Nephron (organoid): Measurements from ENCODE around the gene PMVK.
A peak's percentile ranks its signal among the peaks of the same experiment; 100 is the strongest.

Source experiments
- H3K27ac Mint-ChIP-seq, 3 experiments: 2 replicates each; pipeline ENCODE4 v1.8.0; 2020; ENCODE audit warnings: mixed read lengths in 3 of 3, mild to moderate bottlenecking in 2 of 3, moderate library complexity in 1 of 3
- H3K27me3 Mint-ChIP-seq: 2 replicates; pipeline ENCODE4 v1.8.0; 2021; ENCODE audit warnings: low read depth, mild to moderate bottlenecking, moderate library complexity, mixed read lengths
- H3K36me3 Mint-ChIP-seq: 2 replicates; pipeline ENCODE4 v1.8.0; 2020; ENCODE audit warnings: low read depth, mixed read lengths
- H3K4me1 Mint-ChIP-seq: 2 replicates; pipeline ENCODE4 v1.8.0; 2020; ENCODE audit warnings: mixed read lengths
- H3K4me3 Mint-ChIP-seq, 3 experiments: 2 replicates each; pipeline ENCODE4 v1.8.0; 2020; ENCODE audit warnings: mild to moderate bottlenecking in 3 of 3, mixed read lengths in 3 of 3, moderate library complexity in 2 of 3
- H3K9me3 Mint-ChIP-seq: 2 replicates; pipeline ENCODE4 v1.8.0; 2020; ENCODE audit warnings: mixed read lengths
- CTCF ChIP-seq, 3 experiments: fragments of 200-600 bp; sonication (generic); IDR thresholded peaks; one replicate each; pipeline ENCODE4 v1.5.0; 2021; ENCODE audit warnings: antibody characterized with exemption in 3 of 3; ENCODE audit not compliant: unreplicated experiment in 3 of 3

The PMVK gene

GRCh38 chr1:154962156-154962749 is 25.7 kb upstream of the PMVK start:
- H3K4me1 Mint-ChIP-seq, result peaks cover 43% of the 10 kb centered on the region
- no peaks in the 10 kb centered on the region for H3K9me3 Mint-ChIP-seq
- peak overlapping the region; percentile 97 to 99 (median 98) for H3K27ac Mint-ChIP-seq
- peak overlapping the region; percentile 91 to 96 (median 93) for H3K4me3 Mint-ChIP-seq
- no peak for TF ChIP-seq CTCF (IDR thresholded peaks at IDR 0.05; ENCODE audit: unreplicated experiment in 3 of 3)
- peaks cover 39% of the 10 kb centered on the region for H3K36me3 Mint-ChIP-seq
- H3K27me3 Mint-ChIP-seq, result no peaks in the 10 kb centered on the region

GRCh38 chr1:154961207-154962155 is 25.0 kb upstream of the PMVK start, which contains the start of gene PYGO2:
Gene PYGO2, minus strand, starts transcription at chr1:154961782. Its CDS starts 206 bp downstream, at chr1:154961576.
- peaks cover 36% of the 10 kb centered on the region for H3K36me3 Mint-ChIP-seq
- H3K27me3 Mint-ChIP-seq, result no peaks in the 10 kb centered on the region
- peaks cover 51% of the 10 kb centered on the region for H3K4me1 Mint-ChIP-seq
- H3K9me3 Mint-ChIP-seq, result no peaks in the 10 kb centered on the region
- peak within 1 kb of the TSS; percentile 91 to 97 (median 96) for H3K4me3 Mint-ChIP-seq
- peak within 1 kb of the TSS; percentile 97 to 99 (median 99) for H3K27ac Mint-ChIP-seq
- TF ChIP-seq CTCF (IDR thresholded peaks at IDR 0.05; ENCODE audit: unreplicated experiment in 3 of 3), result peak; percentile 48 to 76 (median 56)

- Mint-ChIP-seq H3K4me1 (peaks cover 60% of the 10 kb centered on the region), H3K9me3 (no peaks in the 10 kb centered on the region)
Measured at GRCh38 chr1:154960446-154961136, 24.1 kb upstream of the PMVK start.

GRCh38 chr1:154959426-154959780 is 22.9 kb upstream of the PMVK start:
- H3K27me3 Mint-ChIP-seq, result no peaks in the 10 kb centered on the region
- H3K36me3 Mint-ChIP-seq, result peaks cover 24% of the 10 kb centered on the region
- peaks cover 72% of the 10 kb centered on the region for H3K4me1 Mint-ChIP-seq
- H3K27ac Mint-ChIP-seq, result peak overlapping the region in 2 of 3 experiments; percentile 33 to 67
- no peak for TF ChIP-seq CTCF (IDR thresholded peaks at IDR 0.05; ENCODE audit: unreplicated experiment in 3 of 3)
- no peaks in the 10 kb centered on the region for H3K9me3 Mint-ChIP-seq
- H3K4me3 Mint-ChIP-seq, result peak overlapping the region; percentile 63 to 71 (median 69)

More at GRCh38 chr1:154960446-154961136, 24.1 kb upstream of the PMVK start:
- peak overlapping the region; percentile 97 to 99 (median 99) for H3K27ac Mint-ChIP-seq
- H3K27me3 Mint-ChIP-seq, result no peaks in the 10 kb centered on the region
- TF ChIP-seq CTCF (IDR thresholded peaks at IDR 0.05; ENCODE audit: unreplicated experiment in 3 of 3), result no peak
- peak overlapping the region; percentile 88 to 97 (median 95) for H3K4me3 Mint-ChIP-seq
- peaks cover 33% of the 10 kb centered on the region for H3K36me3 Mint-ChIP-seq

GRCh38 chr1:154958681-154959425 is 22.3 kb upstream of the PMVK start:
- no peaks in the 10 kb centered on the region for H3K9me3 Mint-ChIP-seq
- no peak for TF ChIP-seq CTCF (IDR thresholded peaks at IDR 0.05; ENCODE audit: unreplicated experiment in 3 of 3)
- H3K27ac Mint-ChIP-seq, result peak overlapping the region; percentile 32 to 95 (median 72)
- peaks cover 75% of the 10 kb centered on the region for H3K4me1 Mint-ChIP-seq
- peak overlapping the region; percentile 55 to 91 (median 90) for H3K4me3 Mint-ChIP-seq
- peaks cover 21% of the 10 kb centered on the region for H3K36me3 Mint-ChIP-seq
- no peaks in the 10 kb centered on the region for H3K27me3 Mint-ChIP-seq
